Measurements from ENCODE around the gene SND1. TPM values are rescaled to one million over a fixed set of nuclear protein-coding genes. Genes with fewer than 3 reads are reported as not detected.

Gene SND1
- total and polyA plus RNA-seq, 5 donors from 2014 or later = 84.4 to 121 (median 86.9) TPM

- Histone ChIP-seq H3K27ac (ENCODE audit: insufficient read depth, low read length, poor library complexity, severe bottlenecking) (no peak overlapping the region), H3K4me1 (ENCODE audit: control insufficient read depth, insufficient read depth, low read length, poor library complexity, severe bottlenecking) (no peaks in the 10 kb centered on the region), H3K9me3 (ENCODE audit: control insufficient read depth in 2 of 2, low read length in 2 of 2) (no peaks in the 10 kb centered on the region), H3K36me3 (ENCODE audit: control insufficient read depth, insufficient read depth, low read length) (peaks cover 16% of the 10 kb centered on the region), H3K4me3 (ENCODE audit: low read depth, low read length) (no peak overlapping the region), H3K27me3 (ENCODE audit: control insufficient read depth, insufficient read depth, low read length) (no peaks in the 10 kb centered on the region)
- Mint-ChIP-seq H3K9me3 (no peaks in the 10 kb centered on the region), H3K27ac (no peak overlapping the region), H3K4me3 (no peak overlapping the region), H3K4me1 (peaks cover 0 to 10% (median 4%) of the 10 kb centered on the region in 4 donors), H3K36me3 (peaks cover 17% of the 10 kb centered on the region), H3K27me3 (no peaks in the 10 kb centered on the region)
- DNase-seq (no peak), ATAC-seq (ENCODE audit: low read depth in 2 of 2) (no peak)
These were observed 422.3 kb downstream of the SND1 start for GRCh38 chr7:128074336-128074735.

GRCh38 chr7:128074736-128075135 is 422.7 kb downstream of the SND1 start:
- H3K27me3 Mint-ChIP-seq = no peaks in the 10 kb centered on the region
- no peak for DNase-seq

GRCh38 chr7:128075242-128076095 is 423.5 kb downstream of the SND1 start:
- no peak for ATAC-seq (ENCODE audit: low read depth in 2 of 2)
- peaks cover 17% of the 10 kb centered on the region for H3K36me3 Mint-ChIP-seq
- peaks cover 0 to 10% (median 4%) of the 10 kb centered on the region in 4 donors for H3K4me1 Mint-ChIP-seq
- no peak for DNase-seq
- no peak overlapping the region for H3K27ac ChIP-seq (ENCODE audit: insufficient read depth, low read length, poor library complexity, severe bottlenecking)
- no peak overlapping the region for H3K4me3 Mint-ChIP-seq
- no peaks in the 10 kb centered on the region for H3K4me1 ChIP-seq (ENCODE audit: control insufficient read depth, insufficient read depth, low read length, poor library complexity, severe bottlenecking)
- H3K9me3 Mint-ChIP-seq = no peaks in the 10 kb centered on the region
- no peaks in the 10 kb centered on the region for H3K27me3 Mint-ChIP-seq
- H3K27ac Mint-ChIP-seq = no peak overlapping the region
- no peaks in the 10 kb centered on the region for H3K27me3 ChIP-seq (ENCODE audit: control insufficient read depth, insufficient read depth, low read length)
- H3K4me3 ChIP-seq (ENCODE audit: low read depth, low read length) = no peak overlapping the region
- no peaks in the 10 kb centered on the region for H3K9me3 ChIP-seq (ENCODE audit: control insufficient read depth in 2 of 2, low read length in 2 of 2)
- peaks cover 16% of the 10 kb centered on the region for H3K36me3 ChIP-seq (ENCODE audit: control insufficient read depth, insufficient read depth, low read length)

More at GRCh38 chr7:128074736-128075135, 422.7 kb downstream of the SND1 start:
- ATAC-seq (ENCODE audit: low read depth in 2 of 2) = no peak
- Histone ChIP-seq H3K27ac (ENCODE audit: insufficient read depth, low read length, poor library complexity, severe bottlenecking) (no peak overlapping the region), H3K36me3 (ENCODE audit: control insufficient read depth, insufficient read depth, low read length) (peaks cover 16% of the 10 kb centered on the region), H3K4me3 (ENCODE audit: low read depth, low read length) (no peak overlapping the region), H3K9me3 (ENCODE audit: control insufficient read depth in 2 of 2, low read length in 2 of 2) (no peaks in the 10 kb centered on the region), H3K4me1 (ENCODE audit: control insufficient read depth, insufficient read depth, low read length, poor library complexity, severe bottlenecking) (no peaks in the 10 kb centered on the region), H3K27me3 (ENCODE audit: control insufficient read depth, insufficient read depth, low read length) (no peaks in the 10 kb centered on the region)
- H3K9me3 Mint-ChIP-seq = no peaks in the 10 kb centered on the region
- no peak overlapping the region for H3K27ac Mint-ChIP-seq
- H3K4me3 Mint-ChIP-seq = no peak overlapping the region
- H3K36me3 Mint-ChIP-seq = peaks cover 17% of the 10 kb centered on the region
- H3K4me1 Mint-ChIP-seq = peaks cover 0 to 10% (median 4%) of the 10 kb centered on the region in 4 donors

GRCh38 chr7:128076196-128076795 is 424.3 kb downstream of the SND1 start:
- ATAC-seq (ENCODE audit: low read depth in 2 of 2) (no peak), DNase-seq (no peak)
- Mint-ChIP-seq H3K27me3 (no peaks in the 10 kb centered on the region), H3K36me3 (peaks cover 12% of the 10 kb centered on the region), H3K27ac (peak overlapping the region in 1 of 3 donors; percentile 69), H3K9me3 (no peaks in the 10 kb centered on the region), H3K4me1 (peaks cover 0 to 6% (median 2%) of the 10 kb centered on the region in 4 donors), H3K4me3 (no peak overlapping the region)
- H3K9me3 ChIP-seq (ENCODE audit: control insufficient read depth in 2 of 2, low read length in 2 of 2) = no peaks in the 10 kb centered on the region
- H3K27ac ChIP-seq (ENCODE audit: insufficient read depth, low read length, poor library complexity, severe bottlenecking) = no peak overlapping the region
- no peaks in the 10 kb centered on the region for H3K27me3 ChIP-seq (ENCODE audit: control insufficient read depth, insufficient read depth, low read length)
- peaks cover 18% of the 10 kb centered on the region for H3K36me3 ChIP-seq (ENCODE audit: control insufficient read depth, insufficient read depth, low read length)
- H3K4me1 ChIP-seq (ENCODE audit: control insufficient read depth, insufficient read depth, low read length, poor library complexity, severe bottlenecking) = no peaks in the 10 kb centered on the region
- H3K4me3 ChIP-seq (ENCODE audit: low read depth, low read length) = no peak overlapping the region

- peaks cover 0 to 2% (median 0%) of the 10 kb centered on the region in 4 donors for H3K4me1 Mint-ChIP-seq
- H3K27me3 Mint-ChIP-seq = no peaks in the 10 kb centered on the region
- H3K27ac Mint-ChIP-seq = peak overlapping the region in 1 of 3 donors; percentile 69
- H3K36me3 ChIP-seq (ENCODE audit: control insufficient read depth, insufficient read depth, low read length) = peaks cover 23% of the 10 kb centered on the region
- peaks cover 9% of the 10 kb centered on the region for H3K36me3 Mint-ChIP-seq
- ATAC-seq (ENCODE audit: low read depth in 2 of 2) = no peak
- H3K27me3 ChIP-seq (ENCODE audit: control insufficient read depth, insufficient read depth, low read length) = no peaks in the 10 kb centered on the region
- no peak overlapping the region for H3K4me3 ChIP-seq (ENCODE audit: low read depth, low read length)
- no peaks in the 10 kb centered on the region for H3K9me3 ChIP-seq (ENCODE audit: control insufficient read depth in 2 of 2, low read length in 2 of 2)
- H3K4me1 ChIP-seq (ENCODE audit: control insufficient read depth, insufficient read depth, low read length, poor library complexity, severe bottlenecking) = no peaks in the 10 kb centered on the region
- DNase-seq = no peak
- H3K27ac ChIP-seq (ENCODE audit: insufficient read depth, low read length, poor library complexity, severe bottlenecking) = no peak overlapping the region
- no peak overlapping the region for H3K4me3 Mint-ChIP-seq
- no peaks in the 10 kb centered on the region for H3K9me3 Mint-ChIP-seq
These were observed 424.8 kb downstream of the SND1 start for GRCh38 chr7:128076796-128077271.

- H3K4me3 Mint-ChIP-seq = no peak overlapping the region
- ATAC-seq (ENCODE audit: low read depth in 2 of 2) (no peak), DNase-seq (no peak)
- H3K9me3 Mint-ChIP-seq = no peaks in the 10 kb centered on the region
- H3K36me3 Mint-ChIP-seq = peaks cover 9% of the 10 kb centered on the region
- Histone ChIP-seq H3K9me3 (ENCODE audit: control insufficient read depth in 2 of 2, low read length in 2 of 2) (no peaks in the 10 kb centered on the region), H3K4me3 (ENCODE audit: low read depth, low read length) (no peak overlapping the region), H3K27me3 (ENCODE audit: control insufficient read depth, insufficient read depth, low read length) (no peaks in the 10 kb centered on the region), H3K27ac (ENCODE audit: insufficient read depth, low read length, poor library complexity, severe bottlenecking) (no peak overlapping the region), H3K36me3 (ENCODE audit: control insufficient read depth, insufficient read depth, low read length) (peaks cover 35% of the 10 kb centered on the region), H3K4me1 (ENCODE audit: control insufficient read depth, insufficient read depth, low read length, poor library complexity, severe bottlenecking) (no peaks in the 10 kb centered on the region)
- H3K27ac Mint-ChIP-seq = no peak overlapping the region
- no peaks in the 10 kb centered on the region for H3K27me3 Mint-ChIP-seq
- H3K4me1 Mint-ChIP-seq = no peaks in the 10 kb centered on the region
These were observed 426.3 kb downstream of the SND1 start for GRCh38 chr7:128078309-128078708.

- DNase-seq (no peak), ATAC-seq (ENCODE audit: low read depth in 2 of 2) (no peak)
- H3K36me3 ChIP-seq (ENCODE audit: control insufficient read depth, insufficient read depth, low read length) = peaks cover 44% of the 10 kb centered on the region
- no peaks in the 10 kb centered on the region for H3K9me3 Mint-ChIP-seq
- no peaks in the 10 kb centered on the region for H3K36me3 Mint-ChIP-seq
- H3K27me3 Mint-ChIP-seq = no peaks in the 10 kb centered on the region
- H3K27ac Mint-ChIP-seq = peak overlapping the region in 1 of 3 donors; percentile 47
- H3K4me3 ChIP-seq (ENCODE audit: low read depth, low read length) = no peak overlapping the region
- no peaks in the 10 kb centered on the region for H3K27me3 ChIP-seq (ENCODE audit: control insufficient read depth, insufficient read depth, low read length)
- H3K9me3 ChIP-seq (ENCODE audit: control insufficient read depth in 2 of 2, low read length in 2 of 2) = no peaks in the 10 kb centered on the region
- H3K4me1 ChIP-seq (ENCODE audit: control insufficient read depth, insufficient read depth, low read length, poor library complexity, severe bottlenecking) = no peaks in the 10 kb centered on the region
- no peak overlapping the region for H3K4me3 Mint-ChIP-seq
- H3K4me1 Mint-ChIP-seq = no peaks in the 10 kb centered on the region
- H3K27ac ChIP-seq (ENCODE audit: insufficient read depth, low read length, poor library complexity, severe bottlenecking) = no peak overlapping the region
These were observed 428.2 kb downstream of the SND1 start for GRCh38 chr7:128080169-128080568.
